HCT116 (cell line): ENCODE data around the gene PDE7B. TPM values are rescaled to one million over a fixed set of nuclear protein-coding genes. Genes with fewer than 3 reads are reported as not detected.

ENCODE experiments used
- ATAC-seq: fragments of 200-7000 bp; cut with Tn5 transposase; 2 replicates; pipeline ENCODE4 v1.9.1; 2020; ENCODE audit warnings: mild to moderate bottlenecking, moderate library complexity
- BruUV-seq: library from RNA; stranded (reverse); fragments of 400-500 nt; replicated peaks from 2 replicates; lab custom pipeline; 2021; lab: Mats Ljungman, UMichigan
- CTCF ChIA-PET: fragments of 300-600 bp; sonication (Branson Sonifier 250); formaldehyde crosslinking; loops from one replicate; lab custom pipeline; 2021; ENCODE audit warnings: antibody characterized with exemption; lab: Charles Lee
- POLR2A ChIA-PET: fragments of 300-600, 350-600 bp; sonication (Branson Sonifier 250); formaldehyde crosslinking; loops from one replicate; lab custom pipeline; 2021; ENCODE audit warnings: antibody characterized with exemption; lab: Charles Lee
- RAD21 ChIA-PET, 2 experiments: fragments of 300-600 bp; sonication (Branson Sonifier 250); formaldehyde crosslinking; loops; one replicate each; lab custom pipeline; 2023; ENCODE audit warnings: low total read pairs in 2 of 2; ENCODE audit not compliant: uncharacterized antibody in 2 of 2, unreplicated experiment in 2 of 2, low non-redundant PET in 1 of 2; lab: Charles Lee
- DNase-seq: peaks from one replicate; pipeline ENCODE4 v3.0.0-alpha.2; 2010; ENCODE audit warnings: low read depth, low spot score
- H2AFZ ChIP-seq: fragments of 200-600 bp; shearing (Covaris generic), sonication (generic); 2 replicates; pipeline ENCODE4 v1.6.1; 2017; ENCODE audit warnings: low read depth, mixed run types, mixed read lengths, antibody characterized with exemption, low read length; ENCODE audit not compliant: poor library complexity, severe bottlenecking
- H3K27ac ChIP-seq: 2 replicates; pipeline ENCODE4 v1.5.1; 2012; ENCODE audit warnings: low read depth, low read length
- H3K27me3 ChIP-seq: fragments of 200-600 bp; sonication (generic); 2 replicates; pipeline ENCODE4 v1.6.1; 2016; ENCODE audit warnings: mixed run types, low read length, mixed read lengths; ENCODE audit not compliant: insufficient read depth
- H3K36me3 ChIP-seq, 2 experiments: fragments of 200-500 bp in 1 of 2; fragments of 200-600 bp in 1 of 2; sonication (Bioruptor generic) in 1 of 2; sonication (generic) in 1 of 2; 2 replicates each; pipeline versions ENCODE4 v1.5.1 to v1.6.1; 2014 to 2016; ENCODE audit warnings: low read length in 2 of 2, inconsistent platforms in 1 of 2, mixed read lengths in 1 of 2, mixed run types in 1 of 2; ENCODE audit not compliant: insufficient read depth in 2 of 2, control insufficient read depth in 1 of 2
- H3K4me1 ChIP-seq, 2 experiments: fragments of 200-600 bp in 1 of 2; sonication (generic) in 1 of 2; 2 replicates each; pipeline versions ENCODE4 v1.5.1 to v1.6.1; 2012 to 2017; ENCODE audit warnings: low read length in 2 of 2, inconsistent platforms in 1 of 2, mild to moderate bottlenecking in 1 of 2, mixed read lengths in 1 of 2, mixed run types in 1 of 2, moderate library complexity in 1 of 2; ENCODE audit not compliant: insufficient read depth in 2 of 2, control insufficient read depth in 1 of 2
- H3K4me2 ChIP-seq: fragments of 200-600 bp; sonication (generic); 2 replicates; pipeline ENCODE4 v1.6.1; 2017; ENCODE audit warnings: mixed run types, low read length, mixed read lengths
- H3K4me3 ChIP-seq, 2 experiments: fragments of 200-600 bp in 1 of 2; sonication (generic) in 1 of 2; replicated peaks in 1 of 2; 2 replicates each; pipeline ENCODE4 v1.5.1; 2011 to 2016; ENCODE audit warnings: low read length in 2 of 2, control low read depth in 1 of 2, low read depth in 1 of 2, mild to moderate bottlenecking in 1 of 2, mixed read lengths in 1 of 2, mixed run types in 1 of 2
- H3K79me2 ChIP-seq: fragments of 200-600 bp; sonication (generic); 2 replicates; pipeline ENCODE4 v1.6.1; 2017; ENCODE audit warnings: mild to moderate bottlenecking, mixed run types, low read length, moderate library complexity, mixed read lengths; ENCODE audit not compliant: insufficient read depth
- H3K9ac ChIP-seq: fragments of 200-600 bp; sonication (generic); 2 replicates; pipeline ENCODE4 v1.6.1; 2016; ENCODE audit warnings: low read length, mixed read lengths
- H3K9me2 ChIP-seq: fragments of 200-600 bp; sonication (generic), shearing (Covaris generic); 2 replicates; pipeline ENCODE4 v1.6.1; 2017; ENCODE audit warnings: mixed run types, mild to moderate bottlenecking, moderate library complexity; ENCODE audit not compliant: insufficient read depth
- H3K9me3 ChIP-seq, 2 experiments: fragments of 200-500 bp in 1 of 2; fragments of 200-600 bp in 1 of 2; sonication (Bioruptor generic) in 1 of 2; sonication (generic) in 1 of 2; 2 replicates each; pipeline ENCODE4 v1.6.1; 2014 to 2017; ENCODE audit warnings: low read length in 2 of 2, mixed read lengths in 2 of 2, inconsistent platforms in 1 of 2, low read depth in 1 of 2, mild to moderate bottlenecking in 1 of 2, mixed run types in 1 of 2, moderate library complexity in 1 of 2; ENCODE audit not compliant: control insufficient read depth in 1 of 2, insufficient read depth in 1 of 2
- H4K20me1 ChIP-seq: fragments of 200-600 bp; sonication (generic), shearing (Covaris generic); 2 replicates; pipeline ENCODE4 v1.6.1; 2017; ENCODE audit warnings: mixed run types, mild to moderate bottlenecking, moderate library complexity; ENCODE audit not compliant: insufficient read depth
- CBX3 ChIP-seq: IDR thresholded peaks from 2 replicates; pipeline ENCODE4 v1.6.1; 2012; ENCODE audit warnings: low read depth
- CEBPB ChIP-seq: IDR thresholded peaks from 2 replicates; pipeline ENCODE4 v1.6.1; 2012; ENCODE audit warnings: low read depth
- CTCF ChIP-seq, 3 experiments: fragments of 200-600 bp in 1 of 3; sonication (generic) in 1 of 3; IDR thresholded peaks in 2 of 3; conservative IDR thresholded peaks in 1 of 3; 2 replicates each; pipeline ENCODE4 v1.5.1; 2012 to 2017; ENCODE audit warnings: low read depth in 2 of 3, low read length in 2 of 3, antibody characterized with exemption in 1 of 3, borderline replicate concordance in 1 of 3, control low read depth in 1 of 3, mild to moderate bottlenecking in 1 of 3, mixed read lengths in 1 of 3, mixed run types in 1 of 3, moderate library complexity in 1 of 3; ENCODE audit not compliant: insufficient read depth in 1 of 3
- EGR1 ChIP-seq: IDR thresholded peaks from 2 replicates; pipeline ENCODE4 v1.6.1; 2012; ENCODE audit warnings: low read depth
- ELF1 ChIP-seq: IDR thresholded peaks from 2 replicates; pipeline ENCODE4 v1.6.1; 2012; ENCODE audit warnings: low read depth, borderline replicate concordance
- EZH2phosphoT487 ChIP-seq: fragments of 200-600 bp; IDR thresholded peaks from 2 replicates; pipeline ENCODE4 v1.6.1; 2018; ENCODE audit warnings: antibody characterized with exemption, borderline replicate concordance
- FOSL1 ChIP-seq: IDR thresholded peaks from 2 replicates; pipeline ENCODE4 v1.6.1; 2012; ENCODE audit warnings: low read depth
- JUND ChIP-seq: IDR thresholded peaks from 2 replicates; pipeline ENCODE4 v1.6.1; 2012
- MAX ChIP-seq: IDR thresholded peaks from 2 replicates; pipeline ENCODE4 v1.6.1; 2012
- POLR2A ChIP-seq: IDR thresholded peaks from 2 replicates; pipeline ENCODE4 v1.7.0; 2011; ENCODE audit warnings: borderline replicate concordance; ENCODE audit not compliant: insufficient read depth, insufficient read length; ENCODE audit errors: extremely low read depth
- POLR2AphosphoS5 ChIP-seq: IDR thresholded peaks from 2 replicates; pipeline ENCODE4 v1.6.1; 2011; ENCODE audit warnings: mild to moderate bottlenecking, low read depth, low read length, moderate library complexity
- REST ChIP-seq: IDR thresholded peaks from 2 replicates; pipeline ENCODE4 v1.6.1; 2012; ENCODE audit warnings: low read depth
- SIN3A ChIP-seq: IDR thresholded peaks from 2 replicates; pipeline ENCODE4 v1.6.1; 2012; ENCODE audit warnings: low read depth
- SP1 ChIP-seq: IDR thresholded peaks from 2 replicates; pipeline ENCODE4 v1.6.1; 2012; ENCODE audit warnings: low read depth
- SRF ChIP-seq: IDR thresholded peaks from 2 replicates; pipeline ENCODE4 v1.6.1; 2012; ENCODE audit warnings: low read depth
- TCF7L2 ChIP-seq: IDR thresholded peaks from 2 replicates; pipeline ENCODE4 v1.7.0; 2011; ENCODE audit warnings: borderline replicate concordance, inconsistent platforms; ENCODE audit not compliant: insufficient read depth, insufficient read length; ENCODE audit errors: extremely low read depth
- YY1 ChIP-seq: IDR thresholded peaks from 2 replicates; pipeline ENCODE4 v1.6.1; 2011; ENCODE audit warnings: low read length, low read depth, moderate library complexity, mild to moderate bottlenecking; ENCODE audit not compliant: insufficient replicate concordance; ENCODE audit errors: extremely low read depth
- ZBTB33 ChIP-seq: IDR thresholded peaks from 2 replicates; pipeline ENCODE4 v1.6.1; 2011; ENCODE audit warnings: mild to moderate bottlenecking, low read length, moderate library complexity; ENCODE audit not compliant: insufficient replicate concordance; ENCODE audit errors: extremely low read depth
- ZFX ChIP-seq: fragments of 450-650 bp; IDR thresholded peaks from 2 replicates; pipeline ENCODE4 v1.6.1; 2017
- intact Hi-C: fragments of 100-400 bp; cut with micrococcal nuclease; formaldehyde crosslinking; loops from 2 replicates; pipeline ENCODE4 v1.10.0; 2022
- total RNA-seq: library from RNA; stranded (reverse); gene quantifications from one replicate; pipeline ENCODE4 v1.2.1, GENCODE V29; 2021; ENCODE audit not compliant: unreplicated experiment

The PDE7B gene
- total RNA-seq, 1 experiment from 2014 or later = 0.61 TPM

- no peak for TF ChIP-seq TCF7L2
- TF ChIP-seq JUND = no peak
- no peak for TF ChIP-seq SRF
- TF ChIP-seq CTCF (IDR thresholded peaks at IDR 0.05 in 2 of 3, conservative IDR thresholded peaks at IDR 0.05 in 1 of 3; ENCODE audit: borderline replicate concordance in 1 of 3, insufficient read depth in 1 of 3, low read depth in 2 of 3, low read length in 2 of 3) = no peak
- TF ChIP-seq EGR1 = no peak
- no peak for TF ChIP-seq SP1
- no peak for TF ChIP-seq POLR2AphosphoS5
- no peak for TF ChIP-seq MAX
- no peak for TF ChIP-seq CBX3
These were observed 221.2 kb downstream of the PDE7B start (continued) for GRCh38 chr6:136072691-136073090.

- no peaks in the 10 kb centered on the region for H3K79me2 ChIP-seq
- no peaks in the 10 kb centered on the region for H4K20me1 ChIP-seq
- H3K4me1 ChIP-seq = peaks cover 14 to 17% of the 10 kb centered on the region in 2 experiments
- peak overlapping the region; percentile 14 for H2AFZ ChIP-seq
- POLR2A ChIA-PET = no interaction called here
- no peaks in the 10 kb centered on the region for H3K9me2 ChIP-seq
- DNase-seq (no peak), ATAC-seq (no peak)
- RAD21 ChIA-PET = no interaction called here
- BruUV-seq = no TSS peak
- intact Hi-C loops = no loop called here
- H3K4me2 ChIP-seq = no peak overlapping the region
- CTCF ChIA-PET = no interaction called here
- H3K36me3 ChIP-seq = no peaks in the 10 kb centered on the region
- no peak overlapping the region for H3K9ac ChIP-seq
- no peak overlapping the region for H3K4me3 ChIP-seq
- no peak overlapping the region for H3K27ac ChIP-seq
- H3K9me3 ChIP-seq = no peaks in the 10 kb centered on the region
- no peaks in the 10 kb centered on the region for H3K27me3 ChIP-seq
- TF ChIP-seq SRF (no peak), SIN3A (no peak), EZH2phosphoT487 (no peak), CEBPB (no peak), YY1 (no peak), POLR2A (no peak), MAX (no peak), REST (no peak), FOSL1 (no peak), ZFX (no peak), EGR1 (no peak), TCF7L2 (no peak), SP1 (no peak), ELF1 (no peak), ZBTB33 (no peak)
These were observed 221.7 kb downstream of the PDE7B start for GRCh38 chr6:136073216-136073615.
